ENCODE measurements around the gene BFSP1. TPM values are rescaled to one million over a fixed set of nuclear protein-coding genes. Genes with fewer than 3 reads are reported as not detected.
A peak's percentile ranks its signal among the peaks of the same experiment; 100 is the strongest.

BFSP1 gene
- total RNA-seq, 6 donors from 2014 or later = 0.97 to 5.2 (median 2.9) TPM; not detected in 1

GRCh38 chr20:17558941-17559304 is 27.7 kb upstream of the BFSP1 start:
- no peak for ATAC-seq (ENCODE audit: low FRiP score in 2 of 2)
- H3K9me3 ChIP-seq = no peaks in the 10 kb centered on the region
- no peak for DNase-seq
- no peak overlapping the region for H3K4me3 ChIP-seq
- no peaks in the 10 kb centered on the region for H3K27me3 ChIP-seq
- 63 to 65% methylated on average over 1 of the region's 1 CpG for WGBS, 2 donors
- peaks cover 18 to 38% (median 25%) of the 10 kb centered on the region in 4 donors for H3K4me1 ChIP-seq
- TF ChIP-seq EP300 (IDR thresholded peaks at IDR 0.05) (no peak), POLR2AphosphoS5 (IDR thresholded peaks at IDR 0.05) (no peak), POLR2A (IDR thresholded peaks at IDR 0.05) (no peak), CTCF (IDR thresholded peaks at IDR 0.05) (no peak)
- H3K27ac ChIP-seq = peak overlapping the region; percentile 76 to 88 (median 85)
- H3K36me3 ChIP-seq = no peaks in the 10 kb centered on the region

GRCh38 chr20:17558154-17558940 is 27.2 kb upstream of the BFSP1 start:
- DNase-seq (peak in 1 of 2 donors; percentile 81), ATAC-seq (ENCODE audit: low FRiP score in 2 of 2) (peak; percentile 84 to 92)
- 42 to 43% methylated on average over 7 of the region's 7 CpGs for WGBS, 2 donors

GRCh38 chr20:17557675-17558006 is 26.5 kb upstream of the BFSP1 start:
- H3K36me3 ChIP-seq = no peaks in the 10 kb centered on the region
- H3K27ac ChIP-seq = peak overlapping the region; percentile 76 to 88 (median 85)
- no peaks in the 10 kb centered on the region for H3K9me3 ChIP-seq
- DNase-seq = peak in 1 of 2 donors; percentile 70
- TF ChIP-seq EP300 (IDR thresholded peaks at IDR 0.05) (peak in 1 of 4 donors; percentile 59), POLR2AphosphoS5 (IDR thresholded peaks at IDR 0.05) (peak; percentile 30 to 39), CTCF (IDR thresholded peaks at IDR 0.05) (no peak)
- WGBS, 2 donors = 58 to 85% methylated on average over 3 of the region's 3 CpGs
- H3K27me3 ChIP-seq = no peaks in the 10 kb centered on the region
- H3K4me1 ChIP-seq = peaks cover 18 to 30% (median 20%) of the 10 kb centered on the region in 4 donors
- H3K4me3 ChIP-seq = no peak overlapping the region
- peak; percentile 61 to 80 for ATAC-seq (ENCODE audit: low FRiP score in 2 of 2)

More at GRCh38 chr20:17558154-17558940, 27.2 kb upstream of the BFSP1 start:
- peak in 3 of 4 donors; percentile 66 to 95 (median 87) for TF ChIP-seq EP300 (IDR thresholded peaks at IDR 0.05)
- TF ChIP-seq POLR2A (IDR thresholded peaks at IDR 0.05) = peak in 3 of 4 donors; percentile 17 to 51 (median 45)
- no peak for TF ChIP-seq CTCF (IDR thresholded peaks at IDR 0.05)
- peak in 1 of 2 donors; percentile 63 for TF ChIP-seq POLR2AphosphoS5 (IDR thresholded peaks at IDR 0.05)
- Histone ChIP-seq H3K4me3 (no peak overlapping the region), H3K4me1 (peaks cover 18 to 37% (median 24%) of the 10 kb centered on the region in 4 donors), H3K27me3 (no peaks in the 10 kb centered on the region), H3K27ac (peak overlapping the region; percentile 76 to 88 (median 85)), H3K36me3 (no peaks in the 10 kb centered on the region), H3K9me3 (no peaks in the 10 kb centered on the region)

GRCh38 chr20:17556837-17557674 is 25.9 kb upstream of the BFSP1 start:
- Histone ChIP-seq H3K4me1 (peaks cover 18 to 24% (median 20%) of the 10 kb centered on the region in 4 donors), H3K27me3 (no peaks in the 10 kb centered on the region), H3K27ac (peak overlapping the region; percentile 76 to 88 (median 85)), H3K4me3 (no peak overlapping the region), H3K9me3 (no peaks in the 10 kb centered on the region), H3K36me3 (no peaks in the 10 kb centered on the region)
- DNase-seq (peak; percentile 47 to 76), ATAC-seq (ENCODE audit: low FRiP score in 2 of 2) (peak; percentile 29 to 71)
- TF ChIP-seq CTCF (IDR thresholded peaks at IDR 0.05) (no peak), POLR2AphosphoS5 (IDR thresholded peaks at IDR 0.05) (no peak), EP300 (IDR thresholded peaks at IDR 0.05) (no peak), POLR2A (IDR thresholded peaks at IDR 0.05) (no peak)
- WGBS, 2 donors = 64 to 70% methylated on average over 11 of the region's 11 CpGs
